GM21381 (cell line): Measurements from ENCODE around the gene DDR1.

Experiments
- ATAC-seq: cut with Tn5 transposase; IDR thresholded peaks from one replicate; pipeline ENCODE4 v1.9.1; 2021; ENCODE audit warnings: mild to moderate bottlenecking, moderate library complexity; ENCODE audit not compliant: unreplicated experiment

Gene DDR1

GRCh38 chr6:30942338-30943060 is 58.2 kb downstream of the DDR1 start:
- no peak for ATAC-seq

DNA sequence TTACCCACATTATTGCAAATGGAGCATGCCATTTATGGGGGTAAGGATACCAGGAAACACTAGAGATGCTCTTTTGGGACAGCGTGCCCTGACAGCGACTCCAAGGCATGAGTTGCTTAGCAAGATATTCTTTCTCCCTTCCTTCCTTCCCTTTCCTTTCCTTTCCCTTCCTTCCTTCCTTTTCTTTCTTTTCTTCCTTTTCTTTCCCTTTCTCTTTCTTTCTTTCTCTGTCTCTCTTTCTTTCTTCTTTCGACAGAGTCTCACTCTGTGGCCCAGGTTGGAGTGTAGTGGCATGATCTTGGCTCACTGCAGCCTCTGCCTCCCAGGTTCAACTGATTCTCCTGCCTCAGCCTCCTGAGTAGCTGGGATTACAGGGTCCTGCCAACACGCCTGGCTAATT is 59.7 kb downstream of the DDR1 start:
- no peak for ATAC-seq

- no peak for ATAC-seq
Measured at GRCh38 chr6:30945281-30945680, 61.0 kb downstream of the DDR1 start.

DNA sequence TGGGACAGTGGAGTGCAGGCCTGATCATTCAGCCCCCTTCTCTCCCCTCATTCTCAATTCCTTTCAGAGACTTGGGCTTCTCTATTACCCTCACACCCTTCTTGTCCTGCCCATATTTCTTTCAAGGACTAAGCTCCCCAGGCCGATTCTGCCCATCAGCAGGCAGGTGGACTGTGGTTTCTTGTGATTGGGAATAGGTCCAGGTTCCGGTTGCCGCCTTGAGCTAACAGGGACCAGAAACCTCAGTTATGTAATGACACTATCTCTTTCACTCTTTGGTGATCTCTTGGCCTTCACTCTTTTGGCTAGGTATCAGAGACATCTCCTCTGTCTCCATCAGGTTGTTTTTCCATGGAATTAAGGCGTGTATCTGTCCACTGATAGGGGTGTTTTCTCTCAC is 62.9 kb downstream of the DDR1 start:
- ATAC-seq, result no peak

GRCh38 chr6:30948811-30949210 is 64.5 kb downstream of the DDR1 start:
- no peak for ATAC-seq
